ENCODE measurements around the gene CD74. TPM values are rescaled to one million over a fixed set of nuclear protein-coding genes. Genes with fewer than 3 reads are reported as not detected.

The CD74 gene
- total and polyA plus RNA-seq, 2 of the 4 experiments (the other 2 are of a cell fraction) = 0.18 to 1.1 TPM

DNA sequence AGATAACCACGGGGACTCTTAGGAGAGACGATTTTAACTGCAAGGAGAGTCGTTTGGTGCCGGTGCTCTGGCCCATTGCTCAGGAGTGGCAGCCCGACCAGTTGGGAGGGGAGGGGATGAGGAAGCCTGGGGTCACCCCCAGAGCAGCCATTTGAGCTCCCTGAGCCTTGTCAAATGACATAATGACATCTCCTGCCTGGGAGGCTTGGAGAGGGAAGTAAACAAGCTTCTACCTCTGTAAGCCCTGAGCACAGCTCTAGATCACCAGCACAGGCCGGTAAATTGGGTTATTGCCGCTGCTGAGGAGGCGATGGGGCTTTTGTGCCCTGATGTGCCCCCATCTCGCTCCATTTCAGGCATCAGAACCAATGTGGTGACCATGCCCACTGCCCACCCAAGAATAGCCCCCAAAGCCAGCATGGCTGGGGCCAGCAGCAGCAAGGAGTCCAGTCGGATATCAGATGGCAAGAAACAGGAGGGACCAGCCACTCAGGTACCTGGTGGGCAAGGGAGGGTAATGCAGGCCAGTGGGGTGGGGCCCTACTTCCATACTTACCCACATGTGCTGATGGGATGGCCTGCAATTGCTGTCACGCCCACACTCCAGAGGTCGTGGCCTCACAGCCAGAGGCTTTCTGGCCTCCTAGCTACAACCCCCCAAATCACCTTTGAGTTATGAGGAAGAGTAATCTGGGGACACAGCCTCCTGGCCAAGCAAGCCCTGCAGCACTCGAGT, 23.0 kb downstream of the CD74 start:
- Histone ChIP-seq H3K4me3 (ENCODE audit: insufficient read depth, low read depth, low read length) (no peak overlapping the region), H3K79me1 (ENCODE audit: low read depth in 1 of 2, low read length in 2 of 2) (no peaks in the 10 kb centered on the region), H4K20me1 (ENCODE audit: insufficient read depth, low read length) (no peaks in the 10 kb centered on the region), H2AFZ (replicated peaks; ENCODE audit: low read length, poor library complexity) (no peak overlapping the region), H3K36me3 (ENCODE audit: control insufficient read depth, insufficient read depth, low read length) (peaks cover 75% of the 10 kb centered on the region), H2BK20ac (ENCODE audit: low read depth, low read length) (no peak overlapping the region), H3K9me1 (ENCODE audit: insufficient read depth, low read length) (peaks cover 9% of the 10 kb centered on the region), H2AK5ac (ENCODE audit: low read depth, low read length) (no peak overlapping the region), H4K5ac (ENCODE audit: low read depth, low read length) (no peak overlapping the region), H3K4ac (ENCODE audit: low read depth, low read length) (no peak overlapping the region), H3K23ac (ENCODE audit: low read depth, low read length) (no peak overlapping the region), H3K56ac (ENCODE audit: extremely low read depth, insufficient read depth, low read length) (no peak overlapping the region), H3K9me3 (ENCODE audit: control insufficient read depth, insufficient read depth, low read length) (no peaks in the 10 kb centered on the region), H3K18ac (ENCODE audit: low read depth, low read length) (no peak overlapping the region), H3K4me2 (ENCODE audit: low read depth, low read length) (no peak overlapping the region), H3K9ac (ENCODE audit: low read depth, low read length) (no peak overlapping the region), H2AK9ac (replicated peaks; ENCODE audit: low read depth, low read length, poor library complexity) (no peak overlapping the region), H3K14ac (replicated peaks; ENCODE audit: low read depth, low read length) (no peak overlapping the region), H2BK120ac (ENCODE audit: low read depth, low read length) (no peak overlapping the region), H4K8ac (ENCODE audit: low read depth in 2 of 2, low read length in 2 of 2) (no peak overlapping the region), H2BK15ac (ENCODE audit: low read depth, low read length) (no peak overlapping the region), H4K91ac (ENCODE audit: insufficient read depth, low read depth, low read length) (no peak overlapping the region), H3K4me1 (ENCODE audit: control insufficient read depth, insufficient read depth, low read length) (peaks cover 2% of the 10 kb centered on the region), H2BK5ac (ENCODE audit: low read depth, low read length, poor library complexity, severe bottlenecking) (no peak overlapping the region), H3K27ac (ENCODE audit: insufficient read depth, low read length) (no peak overlapping the region), H3K27me3 (ENCODE audit: control insufficient read depth, insufficient read depth, low read length) (no peaks in the 10 kb centered on the region)
- no TSS peak for BruUV-seq (replicated peaks)
- intact Hi-C loops (cut with micrococcal nuclease) (no loop called here), dilution Hi-C loops (cut with HindIII; ENCODE audit: low sequenced_read_pairs, unreplicated experiment) (no loop called here), in situ Hi-C loops (cut with MboI; ENCODE audit: low sequenced_read_pairs) (no loop called here)
- no CpG with 5 or more reads among the region's 13 CpGs for WGBS, 2 experiments (ENCODE audit: extremely low coverage in 2 of 2, insufficient read length in 1 of 2)
- ATAC-seq (ENCODE audit: low read depth) = no peak
- DNase-seq = no peak
- ChIA-PET POLR2A (ENCODE audit: unreplicated experiment) (no interaction called here), CTCF (no interaction called here)
- TF ChIP-seq, protein P1, sequence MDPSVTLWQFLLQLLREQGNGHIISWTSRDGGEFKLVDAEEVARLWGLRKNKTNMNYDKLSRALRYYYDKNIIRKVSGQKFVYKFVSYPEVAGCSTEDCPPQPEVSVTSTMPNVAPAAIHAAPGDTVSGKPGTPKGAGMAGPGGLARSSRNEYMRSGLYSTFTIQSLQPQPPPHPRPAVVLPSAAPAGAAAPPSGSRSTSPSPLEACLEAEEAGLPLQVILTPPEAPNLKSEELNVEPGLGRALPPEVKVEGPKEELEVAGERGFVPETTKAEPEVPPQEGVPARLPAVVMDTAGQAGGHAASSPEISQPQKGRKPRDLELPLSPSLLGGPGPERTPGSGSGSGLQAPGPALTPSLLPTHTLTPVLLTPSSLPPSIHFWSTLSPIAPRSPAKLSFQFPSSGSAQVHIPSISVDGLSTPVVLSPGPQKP (IDR thresholded peaks at IDR 0.05; ENCODE audit: borderline replicate concordance, low read depth, low read length) = no peak
- TF ChIP-seq MAFK (IDR thresholded peaks at IDR 0.05; ENCODE audit: low read depth, low read length) (no peak), MXI1 (IDR thresholded peaks at IDR 0.05; ENCODE audit: borderline replicate concordance, low read depth, low read length) (no peak), MAZ (IDR thresholded peaks at IDR 0.05; ENCODE audit: borderline replicate concordance, low read depth, low read length) (no peak), RCOR1 (IDR thresholded peaks at IDR 0.05; ENCODE audit: insufficient replicate concordance, low read length) (no peak), NFE2L2 (IDR thresholded peaks at IDR 0.05; ENCODE audit: low read depth, low read length) (no peak), CHD1 (IDR thresholded peaks at IDR 0.05; ENCODE audit: low read depth, low read length) (no peak), BHLHE40 (IDR thresholded peaks at IDR 0.05; ENCODE audit: low read depth, low read length) (no peak), SMC3 (IDR thresholded peaks at IDR 0.05; ENCODE audit: low read depth, low read length) (no peak), FOS (IDR thresholded peaks at IDR 0.05; ENCODE audit: low read depth, low read length) (no peak), RFX5 (IDR thresholded peaks at IDR 0.05; ENCODE audit: low read depth, low read length) (no peak), RAD21 (IDR thresholded peaks at IDR 0.05; ENCODE audit: low read length) (no peak), POLR2A (IDR thresholded peaks at IDR 0.05; ENCODE audit: low read depth, low read length) (no peak), CEBPB (IDR thresholded peaks at IDR 0.05; ENCODE audit: low read depth, low read length) (no peak)
- TF ChIP-seq, protein P2, sequence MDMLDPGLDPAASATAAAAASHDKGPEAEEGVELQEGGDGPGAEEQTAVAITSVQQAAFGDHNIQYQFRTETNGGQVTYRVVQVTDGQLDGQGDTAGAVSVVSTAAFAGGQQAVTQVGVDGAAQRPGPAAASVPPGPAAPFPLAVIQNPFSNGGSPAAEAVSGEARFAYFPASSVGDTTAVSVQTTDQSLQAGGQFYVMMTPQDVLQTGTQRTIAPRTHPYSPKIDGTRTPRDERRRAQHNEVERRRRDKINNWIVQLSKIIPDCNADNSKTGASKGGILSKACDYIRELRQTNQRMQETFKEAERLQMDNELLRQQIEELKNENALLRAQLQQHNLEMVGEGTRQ (IDR thresholded peaks at IDR 0.05; ENCODE audit: low read depth, low read length) = no peak
- TF ChIP-seq, protein P3, sequence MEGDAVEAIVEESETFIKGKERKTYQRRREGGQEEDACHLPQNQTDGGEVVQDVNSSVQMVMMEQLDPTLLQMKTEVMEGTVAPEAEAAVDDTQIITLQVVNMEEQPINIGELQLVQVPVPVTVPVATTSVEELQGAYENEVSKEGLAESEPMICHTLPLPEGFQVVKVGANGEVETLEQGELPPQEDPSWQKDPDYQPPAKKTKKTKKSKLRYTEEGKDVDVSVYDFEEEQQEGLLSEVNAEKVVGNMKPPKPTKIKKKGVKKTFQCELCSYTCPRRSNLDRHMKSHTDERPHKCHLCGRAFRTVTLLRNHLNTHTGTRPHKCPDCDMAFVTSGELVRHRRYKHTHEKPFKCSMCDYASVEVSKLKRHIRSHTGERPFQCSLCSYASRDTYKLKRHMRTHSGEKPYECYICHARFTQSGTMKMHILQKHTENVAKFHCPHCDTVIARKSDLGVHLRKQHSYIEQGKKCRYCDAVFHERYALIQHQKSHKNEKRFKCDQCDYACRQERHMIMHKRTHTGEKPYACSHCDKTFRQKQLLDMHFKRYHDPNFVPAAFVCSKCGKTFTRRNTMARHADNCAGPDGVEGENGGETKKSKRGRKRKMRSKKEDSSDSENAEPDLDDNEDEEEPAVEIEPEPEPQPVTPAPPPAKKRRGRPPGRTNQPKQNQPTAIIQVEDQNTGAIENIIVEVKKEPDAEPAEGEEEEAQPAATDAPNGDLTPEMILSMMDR (conservative IDR thresholded peaks at IDR 0.05; ENCODE audit: low read depth, low read length) = no peak
